ENCODE measurements around the gene FCHSD2. TPM values are rescaled to one million over a fixed set of nuclear protein-coding genes. Genes with fewer than 3 reads are reported as not detected.
"Not testable (repeated sequence)": the region's sequence is repeated elsewhere in the genome, so short reads cannot be mapped to it uniquely, and the experiment has no call there.

The FCHSD2 gene
- total RNA-seq, 1 experiment from 2014 or later = 7.1 TPM

DNA sequence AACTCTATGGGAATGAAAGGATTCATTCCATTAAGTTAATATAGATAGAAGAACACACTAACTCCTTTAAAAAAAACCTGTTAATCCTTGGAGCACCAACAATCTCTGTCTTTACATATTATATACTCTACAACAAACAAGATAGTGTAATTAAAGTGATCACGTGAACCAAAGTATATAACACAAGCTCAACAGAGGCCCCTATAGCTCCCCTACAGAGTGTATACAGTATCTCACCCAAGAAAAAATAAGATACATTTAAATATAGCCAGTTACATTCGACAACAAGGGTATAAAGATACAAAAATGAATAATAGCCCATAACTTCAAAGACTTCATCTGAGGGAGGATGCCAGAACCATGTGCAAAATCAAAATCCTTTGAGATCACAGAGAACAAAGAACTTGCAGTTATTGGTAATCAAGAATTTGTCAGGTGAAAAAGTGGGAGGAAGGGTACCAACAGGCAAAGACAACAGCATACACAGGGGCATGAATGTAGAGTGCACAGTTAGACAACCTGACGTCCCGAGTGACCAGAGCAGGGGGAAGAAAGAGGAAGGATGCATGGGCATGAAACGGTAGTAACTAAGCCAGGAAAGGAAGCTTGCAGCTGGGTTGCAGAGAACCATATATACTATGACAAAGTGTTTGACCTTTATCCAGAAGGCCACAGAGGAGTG is 4.7 kb downstream of the FCHSD2 start:
- H3K9me3 ChIP-seq (ENCODE audit: low read length) = no peaks in the 10 kb centered on the region
- no peaks in the 10 kb centered on the region for H3K27me3 ChIP-seq (ENCODE audit: low read length)
- DNase-seq (no peak), ATAC-seq (no peak)
- no peak overlapping the region for H3K4me2 ChIP-seq (ENCODE audit: low read length)
- H3K36me3 ChIP-seq (ENCODE audit: low read depth, low read length) = peaks cover 7% of the 10 kb centered on the region; the same call in 1 of the 2 replicates
- peaks cover 17% of the 10 kb centered on the region for H3K4me1 ChIP-seq (ENCODE audit: insufficient read depth, low read length)
- H3F3A ChIP-seq (ENCODE audit: low read length, unreplicated experiment) = no peaks in the 10 kb centered on the region
- CTCF ChIA-PET = interaction anchor here (1.4 kb wide), 1 partner anchor 213 kb away, joined by 8 read pairs; no protein-coding TSS in a partner anchor
- intact Hi-C loops (cut with micrococcal nuclease) = no loop called here
- no peaks in the 10 kb centered on the region for H3K9me2 ChIP-seq (replicated peaks; ENCODE audit: low read length)
- POLR2A ChIA-PET (ENCODE audit: unreplicated experiment) = no interaction called here
- no peak overlapping the region for H3K9ac ChIP-seq (ENCODE audit: low read length)
- no peaks in the 10 kb centered on the region; the same call in 1 of the 2 replicates for H4K20me1 ChIP-seq (ENCODE audit: low read length)
- TF ChIP-seq, protein P1, sequence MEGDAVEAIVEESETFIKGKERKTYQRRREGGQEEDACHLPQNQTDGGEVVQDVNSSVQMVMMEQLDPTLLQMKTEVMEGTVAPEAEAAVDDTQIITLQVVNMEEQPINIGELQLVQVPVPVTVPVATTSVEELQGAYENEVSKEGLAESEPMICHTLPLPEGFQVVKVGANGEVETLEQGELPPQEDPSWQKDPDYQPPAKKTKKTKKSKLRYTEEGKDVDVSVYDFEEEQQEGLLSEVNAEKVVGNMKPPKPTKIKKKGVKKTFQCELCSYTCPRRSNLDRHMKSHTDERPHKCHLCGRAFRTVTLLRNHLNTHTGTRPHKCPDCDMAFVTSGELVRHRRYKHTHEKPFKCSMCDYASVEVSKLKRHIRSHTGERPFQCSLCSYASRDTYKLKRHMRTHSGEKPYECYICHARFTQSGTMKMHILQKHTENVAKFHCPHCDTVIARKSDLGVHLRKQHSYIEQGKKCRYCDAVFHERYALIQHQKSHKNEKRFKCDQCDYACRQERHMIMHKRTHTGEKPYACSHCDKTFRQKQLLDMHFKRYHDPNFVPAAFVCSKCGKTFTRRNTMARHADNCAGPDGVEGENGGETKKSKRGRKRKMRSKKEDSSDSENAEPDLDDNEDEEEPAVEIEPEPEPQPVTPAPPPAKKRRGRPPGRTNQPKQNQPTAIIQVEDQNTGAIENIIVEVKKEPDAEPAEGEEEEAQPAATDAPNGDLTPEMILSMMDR (conservative IDR thresholded peaks at IDR 0.05; ENCODE audit: low read depth, low read length) = peak; percentile 41; the same call in 1 of the 2 replicates
- no peak for TF ChIP-seq EZH2phosphoT487 (IDR thresholded peaks at IDR 0.05; ENCODE audit: borderline replicate concordance, low read length)
- H3K4me3 ChIP-seq (ENCODE audit: low read length) = no peak overlapping the region
- no TSS peak for BruUV-seq (replicated peaks)
- no peak overlapping the region for H2AFZ ChIP-seq (ENCODE audit: low read length)
- H3K27ac ChIP-seq (ENCODE audit: low read length) = no peak overlapping the region
- peaks cover 52% of the 10 kb centered on the region for H3K79me2 ChIP-seq (ENCODE audit: low read length)

DNA sequence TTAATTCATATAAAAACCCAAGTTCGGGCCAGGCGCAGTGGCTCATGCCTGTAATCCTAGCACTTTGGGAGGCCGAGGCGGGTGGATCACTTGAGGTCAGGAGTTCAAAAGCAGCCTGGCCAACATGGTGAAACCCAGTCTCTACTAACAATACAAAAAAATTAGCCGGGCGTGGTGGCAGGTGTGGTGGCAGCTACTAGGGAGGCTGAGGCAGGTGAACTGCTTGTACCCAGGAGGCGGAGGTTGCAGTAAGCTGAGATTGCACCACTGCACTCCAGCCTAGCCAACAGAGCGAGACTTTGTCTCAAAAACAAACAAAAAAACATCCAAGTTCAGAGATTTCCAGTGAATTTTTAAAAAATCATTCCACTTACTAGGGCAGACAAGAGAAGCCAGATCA is 5.4 kb downstream of the FCHSD2 start:
- POLR2A ChIA-PET (ENCODE audit: unreplicated experiment); BruUV-seq (replicated peaks): not testable (repeated sequence)

DNA sequence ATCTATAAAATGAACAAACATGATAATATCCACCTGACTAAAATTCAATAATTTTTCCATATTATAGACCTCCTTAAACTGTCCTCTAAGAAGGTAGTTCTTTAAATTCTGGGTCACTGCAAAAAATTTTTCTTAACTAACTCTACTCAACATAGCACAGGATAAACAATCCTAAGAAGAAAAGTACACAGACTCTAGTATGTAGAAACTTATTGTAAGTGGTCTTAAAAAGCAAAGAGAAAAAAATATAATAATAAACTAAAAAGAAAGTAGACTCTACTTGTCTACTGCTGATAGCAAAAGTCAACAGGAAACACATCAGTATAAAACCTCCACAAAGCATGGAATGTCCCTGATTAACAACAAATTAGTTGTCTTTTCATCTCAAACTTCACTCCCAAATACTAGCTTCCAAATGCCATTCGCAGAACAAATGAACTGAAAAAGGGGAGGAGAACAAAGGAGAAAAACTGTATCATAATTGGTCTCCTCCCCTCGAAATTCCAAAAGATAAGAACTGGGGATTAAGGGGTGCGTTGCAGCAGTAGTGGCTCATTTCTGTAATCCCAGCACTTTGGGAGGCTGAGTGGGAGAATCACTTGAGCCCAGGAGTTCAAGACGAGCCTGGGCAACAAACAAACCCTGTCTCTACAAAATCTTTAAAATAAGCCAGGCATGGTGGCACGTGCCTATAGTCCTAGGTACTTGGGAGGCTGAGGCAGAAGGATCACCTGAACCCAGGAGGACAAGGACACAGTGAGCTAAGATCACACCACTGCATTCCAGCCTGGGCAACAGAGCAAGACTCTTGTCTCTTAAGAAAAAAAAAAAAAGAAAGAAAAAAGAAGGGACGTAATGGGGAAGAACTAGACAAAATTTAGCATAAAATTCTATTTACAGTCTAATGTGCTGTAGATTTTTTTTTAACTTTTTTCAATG is 6.5 kb downstream of the FCHSD2 start:
- no peaks in the 10 kb centered on the region for H3F3A ChIP-seq (ENCODE audit: low read length, unreplicated experiment)
- no peaks in the 10 kb centered on the region; the same call in 1 of the 2 replicates for H4K20me1 ChIP-seq (ENCODE audit: low read length)
- no peak overlapping the region for H3K4me2 ChIP-seq (ENCODE audit: low read length)

More for the DNA sequence above, 5.4 kb downstream of the FCHSD2 start:
- CTCF ChIA-PET = interaction anchor here (1.4 kb wide), 1 partner anchor 212 kb away, joined by 8 read pairs; no protein-coding TSS in a partner anchor
- H3K36me3 ChIP-seq (ENCODE audit: low read depth, low read length); H3K4me3 ChIP-seq (ENCODE audit: low read length); H3F3A ChIP-seq (ENCODE audit: low read length, unreplicated experiment); H3K27ac ChIP-seq (ENCODE audit: low read length); H4K20me1 ChIP-seq (ENCODE audit: low read length); ATAC-seq; H2AFZ ChIP-seq (ENCODE audit: low read length); H3K9me3 ChIP-seq (ENCODE audit: low read length); DNase-seq; H3K9ac ChIP-seq (ENCODE audit: low read length); H3K4me2 ChIP-seq (ENCODE audit: low read length); intact Hi-C loops (cut with micrococcal nuclease); H3K9me2 ChIP-seq (replicated peaks; ENCODE audit: low read length); H3K27me3 ChIP-seq (ENCODE audit: low read length): not testable (repeated sequence)
- peaks cover 50% of the 10 kb centered on the region for H3K79me2 ChIP-seq (ENCODE audit: low read length)
- H3K4me1 ChIP-seq (ENCODE audit: insufficient read depth, low read length) = peaks cover 20% of the 10 kb centered on the region

DNA sequence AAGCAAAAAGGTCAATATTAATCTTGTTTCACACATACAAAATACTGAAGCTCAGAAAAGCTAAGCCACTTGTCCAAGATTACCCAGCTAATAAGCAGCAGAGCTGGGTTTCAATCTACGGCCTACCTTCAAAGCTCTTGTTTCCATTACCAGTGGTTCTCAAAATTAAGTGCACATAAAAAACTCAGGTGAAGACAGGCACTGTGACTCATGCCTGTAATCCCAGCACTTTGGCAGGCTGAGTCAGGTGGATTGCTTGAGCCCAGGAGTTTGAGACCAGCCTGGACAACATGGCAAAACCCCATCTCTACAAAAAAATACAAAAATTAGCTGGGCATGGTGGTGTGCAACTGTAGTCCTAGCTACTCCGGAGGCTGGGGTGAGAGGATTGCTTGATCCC is 9.8 kb downstream of the FCHSD2 start:
- ATAC-seq (peak; percentile 38; the same call in 1 of the 2 replicates), DNase-seq (peak; percentile 52)
- H4K20me1 ChIP-seq (ENCODE audit: low read length); H3F3A ChIP-seq (ENCODE audit: low read length, unreplicated experiment); H3K9me3 ChIP-seq (ENCODE audit: low read length); intact Hi-C loops (cut with micrococcal nuclease); H3K27me3 ChIP-seq (ENCODE audit: low read length); H3K9me2 ChIP-seq (replicated peaks; ENCODE audit: low read length); H3K4me2 ChIP-seq (ENCODE audit: low read length); H2AFZ ChIP-seq (ENCODE audit: low read length); H3K4me3 ChIP-seq (ENCODE audit: low read length); H3K36me3 ChIP-seq (ENCODE audit: low read depth, low read length); BruUV-seq (replicated peaks); H3K9ac ChIP-seq (ENCODE audit: low read length); H3K79me2 ChIP-seq (ENCODE audit: low read length); H3K27ac ChIP-seq (ENCODE audit: low read length); H3K4me1 ChIP-seq (ENCODE audit: insufficient read depth, low read length): not testable (repeated sequence)
- ChIA-PET POLR2A (ENCODE audit: unreplicated experiment) (interaction anchor here (0.6 kb wide), 2 partner anchors 111 to 130 kb away, joined by 3 to 4 read pairs; no protein-coding TSS in a partner anchor), CTCF (interaction anchor here (0.9 to 1.0 kb wide), 2 partner anchors 10 to 11 kb away, joined by 3 to 28 read pairs; no protein-coding TSS in a partner anchor)

More for the DNA sequence above, 6.5 kb downstream of the FCHSD2 start:
- DNase-seq = no peak
- Histone ChIP-seq H3K9ac (ENCODE audit: low read length) (no peak overlapping the region), H3K9me2 (replicated peaks; ENCODE audit: low read length) (no peaks in the 10 kb centered on the region), H3K36me3 (ENCODE audit: low read depth, low read length) (peaks cover 10% of the 10 kb centered on the region; the same call in 1 of the 2 replicates), H3K27ac (ENCODE audit: low read length) (no peak overlapping the region), H3K4me1 (ENCODE audit: insufficient read depth, low read length) (peaks cover 20% of the 10 kb centered on the region), H3K27me3 (ENCODE audit: low read length) (no peaks in the 10 kb centered on the region), H3K4me3 (ENCODE audit: low read length) (no peak overlapping the region), H3K9me3 (ENCODE audit: low read length) (no peaks in the 10 kb centered on the region), H3K79me2 (ENCODE audit: low read length) (peaks cover 39% of the 10 kb centered on the region), H2AFZ (ENCODE audit: low read length) (no peak overlapping the region)
- intact Hi-C loops (cut with micrococcal nuclease) = no loop called here
- POLR2A ChIA-PET (ENCODE audit: unreplicated experiment) = interaction anchor here (0.6 kb wide), 1 partner anchor 172 kb away, joined by 3 read pairs; no protein-coding TSS in a partner anchor
- CTCF ChIA-PET = no interaction called here
- TF ChIP-seq EZH2 (IDR thresholded peaks at IDR 0.05; ENCODE audit: low read length, unreplicated experiment) (no peak), EZH2phosphoT487 (IDR thresholded peaks at IDR 0.05; ENCODE audit: borderline replicate concordance, low read length) (no peak)
- TF ChIP-seq, protein P1 (conservative IDR thresholded peaks at IDR 0.05; ENCODE audit: low read depth, low read length) = no peak
- BruUV-seq (replicated peaks) = no TSS peak
- no peak for ATAC-seq
